ENCODE measurements around the gene HMG20B.

The HMG20B gene

DNA sequence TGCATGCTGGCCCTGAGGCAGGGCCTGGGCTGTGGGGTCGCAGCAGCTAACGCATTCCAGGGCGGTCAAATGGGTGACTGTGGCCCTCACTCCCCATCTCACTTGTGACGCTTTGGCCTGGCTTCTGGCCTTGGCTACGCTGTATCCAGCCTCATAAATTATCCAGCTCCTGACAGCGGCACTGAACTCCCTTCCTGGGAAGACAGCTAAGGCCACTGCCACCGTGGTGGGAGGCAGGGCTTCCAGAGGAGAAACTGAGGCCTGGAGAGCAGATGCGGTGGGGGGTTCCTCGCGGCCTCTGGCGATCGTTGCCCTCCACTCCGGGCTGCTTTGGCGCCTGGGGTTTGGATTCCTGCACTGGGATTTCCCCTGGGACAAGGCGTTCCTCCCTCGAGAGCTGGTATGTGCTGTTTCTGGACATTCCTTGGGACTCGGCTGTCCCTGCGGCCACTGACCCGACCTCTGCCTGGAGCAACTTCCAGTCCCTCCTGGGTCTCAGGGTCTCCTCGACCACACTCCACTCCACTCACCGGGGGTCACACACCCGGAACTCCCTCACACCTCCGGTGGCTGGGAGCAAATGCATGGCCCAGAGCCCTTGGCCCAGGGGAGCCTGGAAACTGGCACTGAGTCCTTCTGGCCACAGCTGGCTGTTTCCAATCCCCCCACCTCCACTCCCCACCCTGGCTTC lies 30.5 kb downstream of the HMG20B start:
- Histone ChIP-seq H3K9me3 (ENCODE audit: severe bottlenecking) (no peaks in the 10 kb centered on the region), H3K27ac (ENCODE audit: poor library complexity, severe bottlenecking) (no peak overlapping the region), H3K4me3 (ENCODE audit: severe bottlenecking) (no peak overlapping the region), H3K36me3 (ENCODE audit: low read depth) (no peaks in the 10 kb centered on the region), H3K27me3 (ENCODE audit: insufficient read depth, poor library complexity, severe bottlenecking) (no peaks in the 10 kb centered on the region), H3K4me1 (ENCODE audit: insufficient read depth, poor library complexity, severe bottlenecking) (no peaks in the 10 kb centered on the region)
- TF ChIP-seq, protein P1, sequence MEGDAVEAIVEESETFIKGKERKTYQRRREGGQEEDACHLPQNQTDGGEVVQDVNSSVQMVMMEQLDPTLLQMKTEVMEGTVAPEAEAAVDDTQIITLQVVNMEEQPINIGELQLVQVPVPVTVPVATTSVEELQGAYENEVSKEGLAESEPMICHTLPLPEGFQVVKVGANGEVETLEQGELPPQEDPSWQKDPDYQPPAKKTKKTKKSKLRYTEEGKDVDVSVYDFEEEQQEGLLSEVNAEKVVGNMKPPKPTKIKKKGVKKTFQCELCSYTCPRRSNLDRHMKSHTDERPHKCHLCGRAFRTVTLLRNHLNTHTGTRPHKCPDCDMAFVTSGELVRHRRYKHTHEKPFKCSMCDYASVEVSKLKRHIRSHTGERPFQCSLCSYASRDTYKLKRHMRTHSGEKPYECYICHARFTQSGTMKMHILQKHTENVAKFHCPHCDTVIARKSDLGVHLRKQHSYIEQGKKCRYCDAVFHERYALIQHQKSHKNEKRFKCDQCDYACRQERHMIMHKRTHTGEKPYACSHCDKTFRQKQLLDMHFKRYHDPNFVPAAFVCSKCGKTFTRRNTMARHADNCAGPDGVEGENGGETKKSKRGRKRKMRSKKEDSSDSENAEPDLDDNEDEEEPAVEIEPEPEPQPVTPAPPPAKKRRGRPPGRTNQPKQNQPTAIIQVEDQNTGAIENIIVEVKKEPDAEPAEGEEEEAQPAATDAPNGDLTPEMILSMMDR (IDR thresholded peaks at IDR 0.05; ENCODE audit: poor library complexity, severe bottlenecking) = no peak
- DNase-seq (ENCODE audit: low spot score) (no peak), ATAC-seq (ENCODE audit: low read depth) (no peak)

DNA sequence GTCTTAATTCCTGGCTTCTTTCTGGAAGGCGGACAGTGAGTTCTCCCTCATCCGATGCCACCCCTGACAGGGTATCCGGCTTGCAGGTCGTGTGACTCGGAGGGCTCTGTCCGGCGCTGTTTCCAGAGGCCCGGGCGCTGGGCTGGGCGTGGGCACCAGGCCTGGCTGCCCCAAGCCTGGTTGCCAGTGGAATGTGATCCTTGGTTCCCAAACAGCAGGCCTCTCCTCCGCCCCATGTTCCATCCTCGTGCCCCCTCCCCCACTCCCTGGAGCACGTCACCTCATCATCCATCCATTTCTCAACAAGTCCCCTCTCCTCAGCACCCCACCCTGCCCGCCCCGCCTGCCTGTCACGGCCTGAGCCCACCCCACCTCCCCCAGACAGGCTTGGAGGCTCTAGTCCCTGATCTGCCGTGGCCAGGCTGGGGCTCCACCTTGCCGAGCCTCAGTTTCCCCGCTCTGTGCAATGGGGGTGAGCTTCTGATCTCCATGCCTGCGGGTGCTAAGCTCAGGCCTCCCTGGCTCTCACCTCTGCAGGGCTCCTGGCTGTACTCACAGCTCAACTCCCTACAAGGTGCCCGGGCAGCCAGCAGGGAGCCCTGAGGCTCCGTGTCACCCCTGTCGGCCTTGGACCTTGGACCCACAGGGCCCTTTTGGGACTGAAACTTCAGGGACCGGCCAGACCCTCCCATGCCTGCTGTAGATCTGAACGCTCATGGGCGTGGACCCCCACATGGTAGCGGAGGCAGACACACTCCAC lies 31.7 kb downstream of the HMG20B start:
- no peaks in the 10 kb centered on the region for H3K36me3 ChIP-seq (ENCODE audit: low read depth)
- DNase-seq (ENCODE audit: low spot score) (no peak), ATAC-seq (ENCODE audit: low read depth) (no peak)
- H3K4me1 ChIP-seq (ENCODE audit: insufficient read depth, poor library complexity, severe bottlenecking) = no peaks in the 10 kb centered on the region
- no peak overlapping the region for H3K4me3 ChIP-seq (ENCODE audit: severe bottlenecking)
- no peak overlapping the region for H3K27ac ChIP-seq (ENCODE audit: poor library complexity, severe bottlenecking)
- TF ChIP-seq, protein P1 (IDR thresholded peaks at IDR 0.05; ENCODE audit: poor library complexity, severe bottlenecking) = no peak
- H3K9me3 ChIP-seq (ENCODE audit: severe bottlenecking) = no peaks in the 10 kb centered on the region
- H3K27me3 ChIP-seq (ENCODE audit: insufficient read depth, poor library complexity, severe bottlenecking) = no peaks in the 10 kb centered on the region

DNA sequence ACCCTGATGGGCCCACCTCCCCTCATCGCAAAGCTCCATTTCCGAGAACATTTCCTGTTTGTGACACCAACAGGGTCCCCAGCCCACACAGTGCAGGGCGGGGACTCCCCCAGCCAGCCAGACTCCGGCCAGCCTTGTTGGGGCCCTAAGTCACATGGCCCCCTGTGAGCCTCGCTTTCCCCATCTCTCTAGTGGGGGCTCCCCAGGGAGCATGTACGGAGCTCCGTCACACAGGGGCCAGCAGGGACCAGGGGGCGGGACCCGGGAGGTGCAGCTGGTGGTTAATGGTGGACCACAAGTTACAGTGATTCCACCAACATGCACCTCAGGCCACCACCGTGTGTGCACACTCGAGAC lies 32.2 kb downstream of the HMG20B start:
- H3K4me3 ChIP-seq (ENCODE audit: severe bottlenecking) = no peak overlapping the region

DNA sequence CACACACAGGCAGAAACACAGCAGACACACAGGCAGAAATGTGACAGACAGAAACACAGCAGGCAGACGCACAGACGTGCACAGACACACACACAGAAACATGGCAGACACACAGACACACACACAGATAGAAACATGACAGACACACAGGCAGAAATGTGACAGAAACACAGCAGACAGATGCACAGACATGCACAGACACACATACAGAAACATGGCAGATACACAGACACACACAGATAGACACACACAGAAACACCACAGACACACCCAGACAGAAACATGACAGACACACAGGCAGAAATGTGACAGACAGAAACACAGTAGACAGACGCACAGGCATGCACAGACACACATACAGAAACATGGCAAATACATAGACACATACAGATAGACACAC lies 32.6 kb downstream of the HMG20B start:
- Histone ChIP-seq H3K27ac (ENCODE audit: poor library complexity, severe bottlenecking) (no peak overlapping the region), H3K36me3 (ENCODE audit: low read depth) (no peaks in the 10 kb centered on the region), H3K9me3 (ENCODE audit: severe bottlenecking) (no peaks in the 10 kb centered on the region), H3K4me1 (ENCODE audit: insufficient read depth, poor library complexity, severe bottlenecking) (no peaks in the 10 kb centered on the region), H3K4me3 (ENCODE audit: severe bottlenecking) (no peak overlapping the region), H3K27me3 (ENCODE audit: insufficient read depth, poor library complexity, severe bottlenecking) (no peaks in the 10 kb centered on the region)
- ATAC-seq (ENCODE audit: low read depth) = no peak
- TF ChIP-seq, protein P1 (IDR thresholded peaks at IDR 0.05; ENCODE audit: poor library complexity, severe bottlenecking) = no peak
- no peak for DNase-seq (ENCODE audit: low spot score)

More for the DNA sequence above, 32.2 kb downstream of the HMG20B start:
- DNase-seq (ENCODE audit: low spot score) (no peak), ATAC-seq (ENCODE audit: low read depth) (no peak)
- Histone ChIP-seq H3K27me3 (ENCODE audit: insufficient read depth, poor library complexity, severe bottlenecking) (no peaks in the 10 kb centered on the region), H3K4me1 (ENCODE audit: insufficient read depth, poor library complexity, severe bottlenecking) (no peaks in the 10 kb centered on the region), H3K9me3 (ENCODE audit: severe bottlenecking) (no peaks in the 10 kb centered on the region), H3K36me3 (ENCODE audit: low read depth) (no peaks in the 10 kb centered on the region), H3K27ac (ENCODE audit: poor library complexity, severe bottlenecking) (no peak overlapping the region)
- TF ChIP-seq, protein P1 (IDR thresholded peaks at IDR 0.05; ENCODE audit: poor library complexity, severe bottlenecking) = no peak

DNA sequence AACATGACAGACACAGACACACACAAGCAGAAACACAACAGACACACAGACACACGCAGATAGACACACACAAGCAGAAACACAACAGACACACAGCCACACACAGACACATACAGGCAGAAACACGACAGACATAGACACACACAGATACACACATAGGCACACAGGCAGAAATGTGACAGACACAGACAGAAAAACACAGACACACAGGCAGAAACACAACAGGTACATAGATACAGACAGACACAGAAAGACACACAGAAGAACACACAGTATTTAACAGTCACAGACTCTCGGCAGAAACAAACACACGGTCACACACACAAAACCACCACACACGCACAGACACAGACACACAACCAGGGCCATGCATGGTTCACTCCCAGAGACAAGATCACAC lies 33.0 kb downstream of the HMG20B start:
- DNase-seq (ENCODE audit: low spot score) (no peak), ATAC-seq (ENCODE audit: low read depth) (no peak)
- Histone ChIP-seq H3K27ac (ENCODE audit: poor library complexity, severe bottlenecking) (no peak overlapping the region), H3K4me3 (ENCODE audit: severe bottlenecking) (peak overlapping the region; percentile 26), H3K4me1 (ENCODE audit: insufficient read depth, poor library complexity, severe bottlenecking) (no peaks in the 10 kb centered on the region), H3K9me3 (ENCODE audit: severe bottlenecking) (no peaks in the 10 kb centered on the region), H3K27me3 (ENCODE audit: insufficient read depth, poor library complexity, severe bottlenecking) (no peaks in the 10 kb centered on the region), H3K36me3 (ENCODE audit: low read depth) (no peaks in the 10 kb centered on the region)
- TF ChIP-seq, protein P1 (IDR thresholded peaks at IDR 0.05; ENCODE audit: poor library complexity, severe bottlenecking) = no peak
